ENCODE measurements around the gene RCOR3. TPM values are rescaled to one million over a fixed set of nuclear protein-coding genes. Genes with fewer than 3 reads are reported as not detected.

The RCOR3 gene
- total and polyA plus RNA-seq, 10 of the 15 experiments (the other 5 are each of a cell fraction or from before 2014, with no cell fraction given) = 8.0 to 55.0 (median 25.1) TPM

DNA sequence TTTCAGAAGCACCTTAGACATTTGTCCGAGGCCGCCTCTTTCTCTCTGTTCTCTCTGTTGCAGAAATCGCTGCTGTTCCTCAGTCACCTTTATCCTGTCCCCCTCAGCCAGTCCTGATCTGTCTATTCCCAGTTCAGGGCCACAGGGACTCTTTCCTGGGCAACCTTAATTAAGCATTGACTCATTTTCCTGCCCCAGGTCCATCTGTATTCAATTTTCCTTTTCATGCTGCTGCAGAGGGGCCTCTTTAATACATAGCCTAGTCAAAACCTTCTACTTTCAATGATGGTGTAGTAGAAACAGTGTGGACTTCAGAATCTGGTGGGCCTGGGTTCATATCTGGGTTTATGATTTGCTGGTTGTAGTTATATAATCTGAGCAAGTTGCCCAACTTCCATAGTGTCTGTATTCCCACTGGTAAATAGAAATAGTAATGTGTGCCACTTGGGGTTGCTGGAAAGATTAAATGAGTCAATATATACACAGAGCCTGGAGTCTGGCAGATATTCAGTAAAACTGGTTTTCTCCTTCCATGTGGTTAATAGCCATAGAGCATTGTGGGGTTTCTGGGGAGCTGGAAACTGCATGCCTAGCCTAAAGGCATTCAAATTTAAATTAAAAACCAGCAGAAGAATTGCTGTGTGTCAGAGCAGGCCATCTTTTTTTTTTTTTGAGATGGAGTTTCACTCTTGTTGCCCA lies 72.0 kb downstream of the RCOR3 start (continued):
- no peak for TF ChIP-seq CUX1 (IDR thresholded peaks at IDR 0.05; ENCODE audit: insufficient replicate concordance, low read depth, low read length)
- no peak for TF ChIP-seq ZNF384 (IDR thresholded peaks at IDR 0.05; ENCODE audit: borderline replicate concordance, low read depth, low read length)
- TF ChIP-seq KLF5 (IDR thresholded peaks at IDR 0.05; ENCODE audit: partially characterized antibody) = no peak
- TF ChIP-seq RUNX3 (IDR thresholded peaks at IDR 0.05; ENCODE audit: low read length) = no peak
- no peak for TF ChIP-seq MYB (IDR thresholded peaks at IDR 0.05; ENCODE audit: borderline replicate concordance, low read depth, low read length)
- TF ChIP-seq SRF (IDR thresholded peaks at IDR 0.05; ENCODE audit: low read depth in 2 of 2, low read length in 2 of 2) = no peak
- no peak for TF ChIP-seq RELA (IDR thresholded peaks at IDR 0.05; ENCODE audit: borderline replicate concordance, partially characterized antibody)
- TF ChIP-seq PAX5 (IDR thresholded peaks at IDR 0.05; ENCODE audit: borderline replicate concordance, low read depth, low read length) = no peak
- TF ChIP-seq KDM1A (IDR thresholded peaks at IDR 0.05; ENCODE audit: borderline replicate concordance) = no peak

All from GM12878 (cell line).